GM21737 (cell line): ENCODE data around the gene SHQ1.

Source experiments
- ATAC-seq: cut with Tn5 transposase; IDR thresholded peaks from one replicate; pipeline ENCODE4 v1.9.1; 2021; ENCODE audit warnings: mild to moderate bottlenecking, moderate library complexity; ENCODE audit not compliant: unreplicated experiment

SHQ1 gene

DNA sequence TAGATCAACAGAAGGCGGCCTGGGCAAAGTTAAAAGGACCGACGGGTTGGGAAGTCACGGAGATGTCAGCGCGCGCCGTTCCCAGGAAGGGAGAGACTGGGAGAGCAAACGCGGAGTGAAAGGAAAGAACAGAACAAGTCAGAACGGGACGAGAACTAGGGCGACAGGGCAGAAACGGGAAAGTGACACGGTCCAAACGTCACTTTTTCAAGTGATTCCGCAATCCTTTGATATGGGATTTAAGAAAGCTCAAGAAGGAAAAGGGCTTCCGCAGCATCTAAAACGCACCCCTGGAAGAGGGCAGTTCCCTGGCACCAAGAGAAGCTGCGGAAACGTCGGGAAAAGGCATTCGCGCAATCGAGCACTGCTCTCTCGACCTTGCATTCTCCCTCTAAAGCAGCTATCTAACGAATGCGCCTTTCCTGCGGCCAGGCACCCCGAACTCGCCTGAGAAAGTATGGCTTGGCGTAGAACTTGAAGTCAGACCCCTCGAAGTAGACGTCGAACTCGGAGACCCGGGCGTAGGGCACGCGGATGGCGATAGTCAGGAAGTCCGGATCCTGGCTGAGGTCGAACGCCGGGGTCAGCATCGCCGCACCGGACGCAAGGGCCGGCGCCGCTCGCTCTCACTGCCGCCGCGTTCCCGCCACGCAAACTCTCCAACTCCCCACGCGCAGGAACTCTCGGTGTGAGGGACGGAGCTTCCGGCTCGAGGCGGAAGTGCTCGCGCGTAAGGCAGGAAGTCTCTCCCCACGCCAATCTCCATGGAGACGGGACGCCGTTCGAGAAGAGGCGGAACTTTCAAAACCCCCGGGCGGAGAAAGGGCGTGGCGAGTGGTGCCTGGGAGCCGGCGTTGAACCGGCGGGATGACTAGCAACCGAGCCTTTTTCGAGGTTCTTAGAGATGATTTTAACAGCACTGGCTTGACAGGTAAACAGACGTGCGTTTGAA, at the start of gene SHQ1:
SHQ1 (minus strand) TSS at position 695 of the 952 bp plus-strand sequence; CDS start at position 590, 105 bp downstream.
- peak; percentile 94 for ATAC-seq

GRCh38 chr3:72897758-72898007, 49.4 kb upstream of the SHQ1 start:
- no peak for ATAC-seq

- no peak for ATAC-seq
These were observed 48.9 kb upstream of the SHQ1 start for GRCh38 chr3:72896996-72897757.

DNA sequence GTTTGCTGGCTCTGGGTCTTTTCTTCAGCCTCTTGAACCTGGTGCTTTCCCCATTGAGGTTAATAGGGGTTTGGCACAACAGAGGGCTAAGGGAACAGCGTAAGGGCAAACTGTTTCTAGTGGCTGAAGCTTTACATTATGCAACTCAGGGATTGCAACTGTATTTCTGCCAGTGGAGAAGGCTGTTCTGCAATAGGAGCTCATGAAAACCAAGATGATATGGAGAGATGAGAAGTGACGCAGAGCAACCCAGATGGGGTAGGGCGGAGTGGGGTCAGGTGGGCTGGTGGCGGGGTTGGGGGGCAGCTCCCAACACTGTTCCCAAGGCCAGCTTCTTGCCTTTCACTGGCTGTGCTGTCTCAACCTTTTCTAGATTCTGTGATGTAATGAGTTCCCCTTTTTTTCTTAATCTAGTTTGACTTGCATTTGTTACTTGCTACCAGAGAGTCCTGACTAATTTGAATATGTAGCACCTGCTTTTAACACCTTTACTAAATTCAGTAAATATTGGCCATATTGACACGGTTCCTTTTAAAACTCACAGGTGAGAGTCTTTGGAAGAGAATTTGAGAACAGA, 46.8 kb upstream of the SHQ1 start:
- ATAC-seq = no peak

DNA sequence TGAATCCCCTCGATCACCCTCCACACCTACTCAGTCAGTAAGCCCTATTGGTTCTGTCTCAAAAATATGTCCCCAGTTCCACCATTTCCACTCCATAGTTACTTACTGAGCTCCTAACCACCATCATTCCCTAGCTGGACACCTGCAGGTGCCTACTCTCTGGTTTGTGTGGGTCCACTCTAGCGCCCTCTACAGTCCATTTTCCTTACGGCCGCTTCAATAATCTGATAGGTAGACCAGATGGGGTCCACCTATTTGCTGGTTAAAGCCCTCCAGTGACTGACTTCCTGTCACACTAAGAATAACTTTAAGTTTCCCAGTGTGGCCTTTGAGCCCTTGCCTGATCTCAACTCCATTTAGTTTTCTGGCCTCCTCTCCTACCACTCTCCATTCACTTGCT, 44.6 kb upstream of the SHQ1 start:
- no peak for ATAC-seq

DNA sequence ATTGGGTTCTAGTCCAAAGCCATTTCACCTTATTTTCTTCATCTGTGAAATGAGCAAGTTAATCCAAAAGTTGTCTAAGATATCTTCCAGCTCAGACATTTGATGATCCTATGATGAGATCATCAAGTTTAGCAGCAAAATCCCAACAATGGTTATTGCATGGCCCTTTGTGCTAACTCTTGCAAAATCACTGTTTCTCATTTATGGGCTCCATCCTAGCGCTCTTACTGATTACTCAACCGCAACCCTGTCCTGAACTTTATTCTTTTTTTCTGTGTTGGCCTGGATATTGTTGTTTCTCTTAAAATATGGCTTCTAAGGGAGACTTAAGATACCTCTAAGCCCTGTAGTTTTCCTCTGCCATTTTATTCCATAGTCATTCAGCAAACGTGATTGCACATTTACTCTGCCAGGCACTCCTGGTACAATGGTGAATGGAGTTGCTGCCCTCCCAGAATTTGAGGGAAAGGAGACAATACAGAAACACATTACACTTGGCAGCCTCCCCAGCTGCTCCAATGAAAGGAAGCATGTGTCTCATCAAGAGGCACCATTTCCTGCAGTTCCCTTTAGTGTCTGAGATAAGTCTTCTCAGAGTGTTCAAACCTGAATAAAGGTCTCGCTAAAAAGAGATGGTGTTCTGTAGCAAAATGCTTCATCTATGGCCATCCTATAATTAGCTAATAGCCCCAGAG, 44.0 kb upstream of the SHQ1 start:
- ATAC-seq = no peak

DNA sequence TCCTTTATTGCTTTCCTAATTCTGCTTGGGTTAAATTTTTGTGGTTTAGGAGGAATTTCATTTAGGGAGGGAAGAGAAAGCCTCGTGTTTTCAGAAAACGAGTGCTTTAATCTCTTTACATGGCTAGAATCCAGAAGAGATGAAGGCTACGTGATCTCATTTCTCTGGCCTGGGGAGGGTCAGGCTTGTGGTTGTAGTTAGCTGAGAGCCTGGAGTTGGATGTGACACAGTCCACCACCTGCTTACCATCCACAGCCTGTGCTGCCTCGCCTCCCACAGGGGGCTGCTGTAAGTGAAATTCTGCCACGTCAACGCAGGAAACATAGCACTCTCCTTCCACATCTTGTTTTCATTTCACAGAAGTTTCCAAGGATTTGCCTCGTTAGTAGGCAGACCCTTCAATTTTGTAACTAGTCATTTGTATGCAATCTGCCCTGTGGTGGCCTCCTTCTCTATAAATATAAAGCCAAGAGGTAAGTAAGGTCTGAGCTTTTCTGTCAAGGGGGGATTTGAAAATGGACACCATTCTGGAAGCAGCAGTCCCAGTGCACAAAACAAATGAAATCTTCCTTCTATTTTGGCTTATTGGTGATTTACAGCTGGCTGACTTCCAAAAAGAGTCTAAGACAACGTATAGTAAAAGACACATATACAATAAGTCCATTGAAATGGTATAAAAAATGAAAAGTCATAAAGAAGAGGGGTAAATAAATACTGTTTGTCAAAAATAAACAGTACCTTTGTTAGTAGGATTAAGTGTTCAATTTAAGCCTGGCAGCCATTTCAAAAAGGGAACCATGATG, 43.0 kb upstream of the SHQ1 start:
- ATAC-seq = no peak

DNA sequence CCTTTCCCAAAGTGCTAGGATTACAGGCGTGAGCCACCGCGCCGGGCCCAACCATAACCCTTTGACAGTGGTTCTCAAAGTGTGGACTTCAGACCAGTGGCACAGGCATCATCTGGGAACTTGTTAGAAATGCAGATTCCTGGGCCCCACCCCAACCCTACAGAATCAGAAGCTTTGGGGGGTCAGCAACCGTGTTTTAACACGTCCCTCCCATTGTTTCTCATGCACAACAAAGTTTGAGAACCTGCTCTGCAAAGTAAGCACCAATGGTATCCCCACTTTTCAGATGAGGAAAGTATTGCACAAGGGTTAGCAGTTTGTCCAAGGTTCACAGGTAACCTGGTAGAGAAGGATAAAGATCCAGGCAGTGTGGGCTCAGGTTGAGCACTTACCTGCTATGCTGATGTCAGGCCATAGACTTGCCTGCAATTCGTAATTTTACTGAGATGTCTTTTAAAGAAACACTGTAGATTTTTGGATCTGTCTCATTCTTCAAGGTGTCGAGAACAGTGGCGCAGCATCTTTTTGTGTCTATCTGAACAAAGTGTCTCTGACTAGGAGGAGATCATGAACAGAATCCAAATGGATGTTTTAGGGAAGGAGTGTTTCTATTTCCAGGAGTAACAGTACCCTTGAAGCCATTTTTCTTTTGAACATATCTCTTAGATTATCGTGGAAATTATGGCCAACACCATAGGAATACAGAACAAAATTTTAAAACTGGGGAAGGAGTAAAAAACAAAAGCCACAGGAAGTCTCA, 42.1 kb upstream of the SHQ1 start:
- ATAC-seq = no peak

DNA sequence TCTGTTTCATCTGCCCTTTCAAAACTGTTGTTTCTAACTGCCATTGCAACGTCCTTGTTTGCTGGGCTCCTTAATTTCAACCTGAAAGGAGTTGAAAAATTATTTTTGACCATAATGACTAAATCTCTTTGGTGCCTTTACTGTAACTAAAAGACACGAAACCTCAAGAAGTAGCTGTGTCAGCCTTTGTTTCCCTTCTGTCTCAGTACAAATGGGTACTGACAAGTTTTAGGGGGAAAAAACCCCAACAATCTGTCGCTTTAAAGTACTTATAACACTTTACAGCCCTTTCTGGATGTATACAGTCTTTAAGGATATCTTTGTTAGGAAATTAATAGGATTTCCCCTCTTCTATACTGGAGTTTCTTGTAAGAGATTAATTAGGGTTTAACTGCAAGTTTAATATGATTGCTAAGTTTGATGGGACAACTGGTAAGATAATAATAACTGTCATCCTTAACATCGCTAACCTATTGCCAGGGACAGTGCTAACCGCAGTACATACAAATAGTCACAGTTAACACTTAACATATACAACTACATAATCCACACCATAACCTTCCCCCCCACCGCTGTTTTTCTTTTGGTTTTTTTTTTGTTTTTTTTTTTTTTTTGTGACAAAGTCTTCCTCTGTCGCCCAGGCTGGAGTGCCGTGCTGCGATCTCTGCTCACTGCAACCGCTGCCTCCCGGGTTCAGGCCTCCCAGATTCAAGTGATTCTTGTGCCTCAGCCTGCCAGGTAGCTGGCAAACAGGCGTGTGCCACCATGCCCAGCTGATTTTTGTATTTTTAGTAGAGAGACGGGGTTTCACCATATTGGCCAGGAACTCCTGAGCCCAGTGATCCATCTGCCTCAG, 41.3 kb upstream of the SHQ1 start:
- ATAC-seq = no peak

GRCh38 chr3:72888546-72889309, 40.5 kb upstream of the SHQ1 start:
- ATAC-seq = no peak

- ATAC-seq = peak; percentile 71
These were observed 39.7 kb upstream of the SHQ1 start, which contains the start of gene GXYLT2 for GRCh38 chr3:72887705-72888545. Gene GXYLT2, plus strand, starts transcription at chr3:72888046. Its CDS starts 188 bp downstream, at chr3:72888234.

DNA sequence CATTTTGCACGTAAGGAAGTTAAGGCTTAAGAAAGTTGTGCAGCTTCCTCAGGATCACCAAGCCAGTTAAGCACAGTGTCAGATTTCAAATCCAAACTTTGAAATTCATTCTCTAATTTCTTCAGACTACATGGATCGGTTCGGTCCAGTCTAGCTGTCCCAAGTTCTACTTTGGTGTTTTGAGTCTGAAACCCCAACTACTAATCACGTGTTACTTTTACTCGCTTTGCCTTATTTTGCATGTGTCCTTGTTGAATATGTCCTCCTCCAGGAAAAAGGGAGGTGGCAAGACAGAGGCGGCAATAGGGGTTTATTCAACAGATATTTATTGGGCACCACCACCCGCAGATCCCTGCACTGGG, 39.1 kb upstream of the SHQ1 start:
- ATAC-seq = no peak

DNA sequence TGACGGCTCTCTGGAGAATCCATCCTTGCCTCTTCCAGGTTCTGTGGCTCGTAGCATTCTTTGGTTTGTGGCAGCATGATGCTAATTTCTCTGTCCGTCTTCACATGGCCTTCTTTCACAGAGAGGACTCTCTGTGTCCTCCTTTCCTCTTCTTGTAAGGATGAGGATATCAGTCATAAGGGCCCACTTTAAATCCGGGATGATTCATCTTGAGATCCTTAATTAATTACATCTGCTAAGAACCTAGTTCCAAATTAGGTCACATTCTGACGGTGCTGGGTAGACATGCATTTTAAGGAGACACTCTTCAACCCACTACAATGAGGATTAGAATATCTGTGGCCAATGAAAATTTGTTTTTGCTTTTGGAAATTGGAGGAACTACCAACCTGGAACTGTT, 23.9 kb upstream of the SHQ1 start:
- no peak for ATAC-seq

DNA sequence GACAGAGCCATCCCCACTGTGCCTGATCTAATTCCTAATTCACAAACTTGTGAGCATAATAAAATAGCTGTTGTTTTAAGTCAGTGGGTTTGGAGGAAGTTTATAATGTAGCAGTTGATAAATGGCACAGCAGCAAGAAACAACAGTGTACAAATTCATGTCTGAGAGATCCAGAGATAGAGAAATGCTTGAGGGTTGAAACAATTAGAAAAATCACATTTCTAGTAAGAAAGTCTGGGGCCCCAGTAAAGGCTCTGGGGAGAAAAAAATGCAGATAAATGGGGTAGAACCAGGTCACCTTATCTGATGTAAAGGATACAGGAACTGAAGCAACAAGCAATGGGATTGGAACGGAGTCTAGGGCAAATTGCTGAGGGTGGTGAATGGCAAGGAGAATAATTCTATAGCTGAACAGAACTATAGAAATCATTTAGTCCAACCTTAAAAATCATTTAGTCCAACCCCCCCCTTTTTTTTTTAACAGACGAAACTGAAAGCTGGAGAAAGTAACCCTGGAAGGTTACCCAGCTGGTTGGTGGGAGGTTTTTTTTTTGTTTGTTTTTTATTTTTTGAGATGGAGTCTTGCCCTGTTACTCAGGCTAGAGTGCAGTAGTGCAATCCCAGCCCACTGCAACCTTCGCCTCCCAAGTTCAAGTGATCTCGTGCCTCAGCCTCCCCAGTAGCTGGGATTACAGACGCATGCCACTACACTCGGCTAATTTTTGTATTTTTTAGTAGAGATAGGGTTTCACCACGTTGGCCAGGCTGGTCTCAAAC, 14.3 kb upstream of the SHQ1 start:
- ATAC-seq = no peak

DNA sequence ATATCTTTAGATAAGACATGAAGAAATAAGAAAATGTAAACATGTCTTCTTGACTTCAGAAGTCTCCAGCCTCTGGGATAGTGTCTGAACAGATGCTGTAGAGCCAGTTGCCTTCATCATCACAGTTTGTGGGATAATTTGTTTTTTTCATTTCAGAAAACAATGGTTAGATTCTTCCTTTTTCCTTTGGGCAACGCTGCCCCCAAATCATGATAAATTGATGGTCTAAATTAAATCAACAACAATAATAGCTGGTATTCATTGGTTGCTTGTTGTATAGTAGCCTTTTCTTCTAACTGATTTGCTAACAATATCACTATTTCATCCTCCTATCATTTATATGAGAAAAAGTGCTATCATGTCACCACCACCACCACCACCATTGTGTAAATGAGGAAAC, 12.6 kb upstream of the SHQ1 start:
- no peak for ATAC-seq

DNA sequence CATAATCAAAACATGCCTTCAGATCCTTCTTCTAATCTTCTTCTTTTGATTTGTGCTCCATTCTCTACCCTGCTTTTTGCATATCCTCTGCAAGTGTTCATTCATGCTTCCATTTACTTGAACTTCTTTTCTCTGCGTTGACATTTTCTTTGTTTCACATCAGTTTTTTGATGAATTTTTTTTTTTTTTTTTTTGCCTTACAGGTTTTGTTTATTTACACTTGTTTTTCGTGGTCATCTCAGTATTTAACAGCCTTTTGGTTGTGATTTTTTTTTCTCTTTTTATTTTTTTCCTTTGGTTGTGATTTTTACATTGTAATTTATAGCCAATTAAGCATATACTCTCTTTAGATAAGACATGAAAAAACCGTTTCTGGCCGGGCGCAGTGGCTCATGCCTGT, 11.8 kb upstream of the SHQ1 start:
- ATAC-seq = no peak
